HepG2 (cell line): ENCODE measurements around the gene CRYGA. TPM values are rescaled to one million over a fixed set of nuclear protein-coding genes. Genes with fewer than 3 reads are reported as not detected.

Source experiments
- ATF1 ChIP-seq: IDR thresholded peaks from 2 replicates; pipeline ENCODE4 v1.6.1; 2016; ENCODE audit warnings: mild to moderate bottlenecking, control low read depth
- ATF7 ChIP-seq, 2 experiments: fragments of 450-650 bp in 1 of 2; sonication (generic) in 1 of 2; formaldehyde crosslinking in 1 of 2; IDR thresholded peaks; 2 replicates each; pipeline versions ENCODE4 v1.4.0 to v1.6.1; 2016 to 2020; ENCODE audit warnings: antibody characterized with exemption in 1 of 2, mild to moderate bottlenecking in 1 of 2, missing genetic modification reagents in 1 of 2
- BCL6 ChIP-seq: IDR thresholded peaks from 2 replicates; pipeline ENCODE4 v1.6.1; 2016; ENCODE audit warnings: missing genetic modification reagents, missing compliant biosample characterization
- CCAR2 ChIP-seq: fragments of 200-400 bp; formaldehyde crosslinking; optimal IDR thresholded peaks from 2 replicates; pipeline ENCODE3; 2018; ENCODE audit warnings: low read depth, mild to moderate bottlenecking, low read length, moderate library complexity
- HNF1A ChIP-seq, 2 experiments: sonication (generic) in 1 of 2; formaldehyde crosslinking in 1 of 2; IDR thresholded peaks; 2 replicates each; pipeline versions ENCODE4 v1.4.0 to v1.6.1; 2016 to 2020; ENCODE audit warnings: borderline replicate concordance in 1 of 2, low read depth in 1 of 2, mild to moderate bottlenecking in 1 of 2, missing genetic modification reagents in 1 of 2
- HNF1B ChIP-seq: sonication (generic); formaldehyde crosslinking; IDR thresholded peaks from 2 replicates; pipeline ENCODE4 v1.5.1; 2020; ENCODE audit warnings: mild to moderate bottlenecking, moderate library complexity, missing genetic modification reagents
- KDM3A ChIP-seq: IDR thresholded peaks from 2 replicates; pipeline ENCODE4 v1.6.1; 2018; ENCODE audit warnings: low read depth, missing compliant biosample characterization
- MLLT10 ChIP-seq: sonication (generic); formaldehyde crosslinking; IDR thresholded peaks from 2 replicates; pipeline ENCODE4 v1.4.0; 2020; ENCODE audit warnings: missing genetic modification reagents
- NCOA1 ChIP-seq: sonication (generic); formaldehyde crosslinking; IDR thresholded peaks from 2 replicates; pipeline ENCODE4 v1.9.0; 2021; ENCODE audit warnings: missing genetic modification reagents
- NFE2L2 ChIP-seq: fragments of 150-350 bp; IDR thresholded peaks from 2 replicates; pipeline ENCODE4 v1.6.1; 2014; ENCODE audit warnings: low read length
- NPAS2 ChIP-seq: sonication (generic); formaldehyde crosslinking; IDR thresholded peaks from 2 replicates; pipeline ENCODE4 v1.8.0; 2022; ENCODE audit warnings: mild to moderate bottlenecking, missing genetic modification reagents, borderline replicate concordance
- NR2C2 ChIP-seq: sonication (generic); formaldehyde crosslinking; IDR thresholded peaks from 2 replicates; pipeline ENCODE4 v1.4.0; 2020; ENCODE audit warnings: missing genetic modification reagents, mild to moderate bottlenecking, moderate library complexity, borderline replicate concordance
- PHF20 ChIP-seq: sonication (generic); formaldehyde crosslinking; IDR thresholded peaks from 2 replicates; pipeline ENCODE4 v1.5.0; 2020; ENCODE audit warnings: mild to moderate bottlenecking, missing genetic modification reagents
- SRY ChIP-seq: sonication (generic); formaldehyde crosslinking; IDR thresholded peaks from 2 replicates; pipeline ENCODE4 v1.8.0; 2022; ENCODE audit warnings: mild to moderate bottlenecking, missing genetic modification reagents
- TAF1 ChIP-seq: sonication (generic); formaldehyde crosslinking; IDR thresholded peaks from 2 replicates; pipeline ENCODE4 v1.4.0; 2020; ENCODE audit warnings: missing genetic modification reagents
- ZBTB37 ChIP-seq: sonication (generic); formaldehyde crosslinking; IDR thresholded peaks from 2 replicates; pipeline ENCODE4 v1.4.0; 2020; ENCODE audit warnings: mild to moderate bottlenecking, missing genetic modification reagents
- ZFP36L2 ChIP-seq: sonication (generic); formaldehyde crosslinking; IDR thresholded peaks from 2 replicates; pipeline ENCODE4 v1.4.0; 2020; ENCODE audit warnings: missing genetic modification reagents
- ZMYM2 ChIP-seq: sonication (generic); formaldehyde crosslinking; IDR thresholded peaks from 2 replicates; pipeline ENCODE4 v1.8.0; 2022; ENCODE audit warnings: mild to moderate bottlenecking, missing genetic modification reagents
- ZNF354B ChIP-seq: sonication (generic); formaldehyde crosslinking; IDR thresholded peaks from 2 replicates; pipeline ENCODE4 v1.8.0; 2022; ENCODE audit warnings: mild to moderate bottlenecking, missing genetic modification reagents
- polyA plus RNA-seq, 8 experiments: library from polyadenylated mRNA; depleted of rRNA in 3 of 8; stranded (reverse) in 7 of 8; unstranded in 1 of 8; fragments of >200 nt; fragmentation: Illumina TruSeq in 4 of 8; extraction: Trizol in 4 of 8; gene quantifications; 2 replicates each; pipeline versions ENCODE4 v1.2.1 to v1.2.3, GENCODE V29; 2011 to 2016; ENCODE audit warnings: low read depth in 4 of 8, missing spikeins in 1 of 8, mixed read lengths in 1 of 8; ENCODE audit not compliant: insufficient read depth in 1 of 8
- total RNA-seq, 5 experiments: library from RNA; depleted of rRNA; stranded (reverse); fragments of >200 nt; fragmentation: Illumina TruSeq; extraction: Trizol; gene quantifications; 2 replicates each; pipeline ENCODE4 v1.2.3, GENCODE V29; 2016; ENCODE audit warnings: low read depth in 1 of 5

The CRYGA gene
- total and polyA plus RNA-seq, 2 of the 13 experiments (the other 11 are each of a cell fraction or from before 2014, with no cell fraction given): not detected

GRCh38 chr2:208142925-208143799 lies 20.2 kb downstream of the CRYGA start (continued):
- TF ChIP-seq NFE2L2 (peak; percentile 76; the same call in 1 of the 2 replicates), HNF1B (0 out of 2 replicates have a peak, but pooled peaks have one; percentile 41), ZBTB37 (CRISPR knock-in tag) (no peak), CCAR2 (no peak), NR2C2 (CRISPR knock-in tag) (no peak), NCOA1 (no peak), TAF1 (CRISPR knock-in tag) (no peak), ZNF354B (CRISPR knock-in tag) (no peak), ATF7 (IDR thresholded peaks at IDR 0.05) (no peak), ATF7 (CRISPR knock-in tag; IDR thresholded peaks at IDR 0.05) (no peak), MLLT10 (CRISPR knock-in tag) (no peak), ATF1 (CRISPR knock-in tag) (no peak), BCL6 (CRISPR knock-in tag) (peak; percentile 53; the same call in 1 of the 2 replicates), ZFP36L2 (CRISPR knock-in tag) (no peak), SRY (CRISPR knock-in tag) (no peak), HNF1A (IDR thresholded peaks at IDR 0.05; ENCODE audit: low read depth) (no peak; the same call in 1 of the 2 replicates), HNF1A (CRISPR knock-in tag; IDR thresholded peaks at IDR 0.05; ENCODE audit: borderline replicate concordance) (no peak), ZMYM2 (CRISPR knock-in tag) (peak; percentile 96), PHF20 (CRISPR knock-in tag) (no peak), NPAS2 (CRISPR knock-in tag) (no peak), KDM3A (CRISPR knock-in tag) (0 out of 2 replicates have a peak, but pooled peaks have one; percentile 22)
